A673 (cell line): Measurements from ENCODE around the gene STT3B. TPM values are rescaled to one million over a fixed set of nuclear protein-coding genes. Genes with fewer than 3 reads are reported as not detected.

Source experiments
- BruUV-seq: library from RNA; stranded (reverse); fragments of 400-500 nt; replicated peaks from 2 replicates; lab custom pipeline; 2021; lab: Mats Ljungman, UMichigan
- CTCF ChIA-PET: fragments of 300-600 bp; sonication (Branson Sonifier 250); formaldehyde crosslinking; loops from one replicate; lab custom pipeline; 2022; ENCODE audit warnings: antibody characterized with exemption; lab: Charles Lee
- POLR2A ChIA-PET: fragments of 300-600 bp; sonication (Branson Sonifier 250); formaldehyde crosslinking; loops from one replicate; lab custom pipeline; 2022; ENCODE audit warnings: antibody characterized with exemption; ENCODE audit not compliant: low non-redundant PET; lab: Charles Lee
- DNase-seq: peaks from one replicate; pipeline ENCODE4 v3.0.0-alpha.2; 2015; ENCODE audit warnings: low spot score
- H3K27ac ChIP-seq: fragments of 200-600 bp; sonication (generic); 2 replicates; pipeline ENCODE4 v1.5.1; 2016; ENCODE audit warnings: mixed run types, low read depth, mild to moderate bottlenecking, mixed read lengths, antibody characterized with exemption, low read length; ENCODE audit not compliant: poor library complexity, severe bottlenecking
- H3K27me3 ChIP-seq: fragments of 200-600 bp; sonication (generic); replicated peaks from 2 replicates; pipeline ENCODE4 v1.6.1; 2017; ENCODE audit warnings: mixed run types, low read depth, mild to moderate bottlenecking, mixed read lengths, antibody characterized with exemption, low read length; ENCODE audit not compliant: insufficient read depth, poor library complexity
- H3K36me3 ChIP-seq: fragments of 200-600 bp; sonication (generic); 2 replicates; pipeline ENCODE4 v1.6.1; 2016; ENCODE audit warnings: mixed run types, mild to moderate bottlenecking, mixed read lengths, antibody characterized with exemption, low read length; ENCODE audit not compliant: insufficient read depth, poor library complexity, severe bottlenecking
- H3K4me1 ChIP-seq: fragments of 200-600 bp; sonication (generic); 2 replicates; pipeline ENCODE4 v1.6.1; 2017; ENCODE audit warnings: mixed run types, mild to moderate bottlenecking, mixed read lengths, antibody characterized with exemption, low read length; ENCODE audit not compliant: insufficient read depth, poor library complexity, severe bottlenecking
- H3K4me3 ChIP-seq: fragments of 200-600 bp; sonication (generic); 2 replicates; pipeline ENCODE4 v1.5.1; 2016; ENCODE audit warnings: low read depth, mixed run types, mild to moderate bottlenecking, mixed read lengths, low read length; ENCODE audit not compliant: poor library complexity, severe bottlenecking
- H3K9me3 ChIP-seq: fragments of 200-600 bp; sonication (generic); 2 replicates; pipeline ENCODE4 v1.6.1; 2016; ENCODE audit warnings: mixed run types, low read depth, mild to moderate bottlenecking, mixed read lengths, antibody characterized with exemption, low read length; ENCODE audit not compliant: poor library complexity, severe bottlenecking
- EZH2 ChIP-seq: fragments of 200-600 bp; sonication (generic); IDR thresholded peaks from 2 replicates; pipeline ENCODE4 v1.6.1; 2017; ENCODE audit warnings: borderline replicate concordance, low read depth, mild to moderate bottlenecking, mixed read lengths, antibody characterized with exemption, low read length; ENCODE audit not compliant: poor library complexity, severe bottlenecking
- intact Hi-C: fragments of 100-400 bp; cut with micrococcal nuclease; formaldehyde crosslinking; loops from one replicate; pipeline ENCODE4 v1.10.0; 2022; ENCODE audit not compliant: unreplicated experiment
- total RNA-seq: library from RNA; stranded (reverse); gene quantifications from 2 replicates; pipeline ENCODE4 v1.2.3, GENCODE V29; 2021
- TF ChIP-seq, protein P1 (sequence below): fragments of 300-800, 200-600 bp; sonication (generic); conservative IDR thresholded peaks from 2 replicates; pipeline ENCODE4 v1.5.1; 2017; ENCODE audit warnings: low read depth, mild to moderate bottlenecking, antibody characterized with exemption, low read length, moderate library complexity, mixed read lengths

The STT3B gene
- total RNA-seq, 1 experiment from 2014 or later = 137 TPM

GRCh38 chr3:31508452-31509146 lies 24.1 kb upstream of the STT3B start:
- no peaks in the 10 kb centered on the region for H3K9me3 ChIP-seq
- no peak overlapping the region for H3K4me3 ChIP-seq
- CTCF ChIA-PET = no interaction called here
- TF ChIP-seq EZH2 = no peak
- TF ChIP-seq, protein P1, sequence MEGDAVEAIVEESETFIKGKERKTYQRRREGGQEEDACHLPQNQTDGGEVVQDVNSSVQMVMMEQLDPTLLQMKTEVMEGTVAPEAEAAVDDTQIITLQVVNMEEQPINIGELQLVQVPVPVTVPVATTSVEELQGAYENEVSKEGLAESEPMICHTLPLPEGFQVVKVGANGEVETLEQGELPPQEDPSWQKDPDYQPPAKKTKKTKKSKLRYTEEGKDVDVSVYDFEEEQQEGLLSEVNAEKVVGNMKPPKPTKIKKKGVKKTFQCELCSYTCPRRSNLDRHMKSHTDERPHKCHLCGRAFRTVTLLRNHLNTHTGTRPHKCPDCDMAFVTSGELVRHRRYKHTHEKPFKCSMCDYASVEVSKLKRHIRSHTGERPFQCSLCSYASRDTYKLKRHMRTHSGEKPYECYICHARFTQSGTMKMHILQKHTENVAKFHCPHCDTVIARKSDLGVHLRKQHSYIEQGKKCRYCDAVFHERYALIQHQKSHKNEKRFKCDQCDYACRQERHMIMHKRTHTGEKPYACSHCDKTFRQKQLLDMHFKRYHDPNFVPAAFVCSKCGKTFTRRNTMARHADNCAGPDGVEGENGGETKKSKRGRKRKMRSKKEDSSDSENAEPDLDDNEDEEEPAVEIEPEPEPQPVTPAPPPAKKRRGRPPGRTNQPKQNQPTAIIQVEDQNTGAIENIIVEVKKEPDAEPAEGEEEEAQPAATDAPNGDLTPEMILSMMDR = no peak
- BruUV-seq = no TSS peak
- POLR2A ChIA-PET = no interaction called here
- no peak for DNase-seq
- H3K4me1 ChIP-seq = peaks cover 7% of the 10 kb centered on the region
- no peaks in the 10 kb centered on the region for H3K36me3 ChIP-seq
- no peak overlapping the region for H3K27ac ChIP-seq
- intact Hi-C loops = no loop called here
- H3K27me3 ChIP-seq = no peaks in the 10 kb centered on the region

GRCh38 chr3:31509147-31509728 lies 23.5 kb upstream of the STT3B start:
- TF ChIP-seq, protein P1 = no peak
- TF ChIP-seq EZH2 = no peak
- BruUV-seq = no TSS peak
- ChIA-PET CTCF (no interaction called here), POLR2A (no interaction called here)
- no peak overlapping the region for H3K27ac ChIP-seq
- no peaks in the 10 kb centered on the region for H3K27me3 ChIP-seq
- DNase-seq = no peak
- H3K9me3 ChIP-seq = no peaks in the 10 kb centered on the region
- no peak overlapping the region for H3K4me3 ChIP-seq
- no peaks in the 10 kb centered on the region for H3K36me3 ChIP-seq
- H3K4me1 ChIP-seq = peaks cover 7% of the 10 kb centered on the region
- intact Hi-C loops = no loop called here

GRCh38 chr3:31514570-31514969 lies 18.2 kb upstream of the STT3B start:
- no peaks in the 10 kb centered on the region for H3K4me1 ChIP-seq
- no TSS peak for BruUV-seq

More at GRCh38 chr3:31514570-31514969, 18.2 kb upstream of the STT3B start:
- DNase-seq = no peak
- Histone ChIP-seq H3K27me3 (no peaks in the 10 kb centered on the region), H3K36me3 (no peaks in the 10 kb centered on the region), H3K27ac (no peak overlapping the region), H3K9me3 (no peaks in the 10 kb centered on the region), H3K4me3 (no peak overlapping the region)
- no peak for TF ChIP-seq EZH2
- TF ChIP-seq, protein P1 = no peak
- intact Hi-C loops = no loop called here
- POLR2A ChIA-PET = no interaction called here
- CTCF ChIA-PET = no interaction called here
